GM19397 (cell line): ENCODE data around the gene ASXL3.

Source experiments
- ATAC-seq: cut with Tn5 transposase; IDR thresholded peaks from one replicate; pipeline ENCODE4 v1.9.1; 2021; ENCODE audit warnings: mild to moderate bottlenecking, moderate library complexity; ENCODE audit not compliant: unreplicated experiment

ASXL3 gene

GRCh38 chr18:33712719-33713118, 134.7 kb downstream of the ASXL3 start:
- ATAC-seq, result no peak

GRCh38 chr18:33716061-33716683, 138.2 kb downstream of the ASXL3 start:
- no peak for ATAC-seq

- no peak for ATAC-seq
Observed at GRCh38 chr18:33717339-33717738, 139.3 kb downstream of the ASXL3 start.

- ATAC-seq, result no peak
Observed at GRCh38 chr18:33720133-33720532, 142.1 kb downstream of the ASXL3 start.

GRCh38 chr18:33729556-33729955, 151.5 kb downstream of the ASXL3 start:
- ATAC-seq, result no peak

GRCh38 chr18:33733376-33733775, 155.4 kb downstream of the ASXL3 start:
- no peak for ATAC-seq

GRCh38 chr18:33735428-33735827, 157.4 kb downstream of the ASXL3 start:
- no peak for ATAC-seq

GRCh38 chr18:33741760-33742159, 163.7 kb downstream of the ASXL3 start:
- ATAC-seq, result no peak

GRCh38 chr18:33744032-33744697, 166.1 kb downstream of the ASXL3 start:
- no peak for ATAC-seq

- ATAC-seq, result no peak
Observed at GRCh38 chr18:33745151-33745795, 167.3 kb downstream of the ASXL3 start.

GRCh38 chr18:33745871-33746545, 168.0 kb downstream of the ASXL3 start:
- no peak for ATAC-seq

- ATAC-seq, result no peak
Observed at GRCh38 chr18:33749834-33750233, 171.8 kb downstream of the ASXL3 start.

- no peak for ATAC-seq
Observed at GRCh38 chr18:33750366-33750765, 172.3 kb downstream of the ASXL3 start.

- no peak for ATAC-seq
Observed at GRCh38 chr18:33751613-33752221, 173.7 kb downstream of the ASXL3 start.

GRCh38 chr18:33755391-33755790, 177.4 kb downstream of the ASXL3 start:
- ATAC-seq, result no peak

GRCh38 chr18:33755931-33756560, 178.0 kb downstream of the ASXL3 start:
- ATAC-seq, result no peak

- no peak for ATAC-seq
Observed at GRCh38 chr18:33757037-33757436, 179.0 kb downstream of the ASXL3 start.

- no peak for ATAC-seq
Observed at GRCh38 chr18:33761363-33761762, 183.3 kb downstream of the ASXL3 start.

- no peak for ATAC-seq
Observed at GRCh38 chr18:33781429-33781828, 203.4 kb downstream of the ASXL3 start.
